Hematopoietic multipotent progenitor cell treated with erythropoietin and hydrocortisone succinate and interleukin-3 and kit ligand, for 15 days (in vitro differentiated cells): ENCODE measurements around the gene ETV7.
"Not testable (repeated sequence)": the region's sequence is repeated elsewhere in the genome, so short reads cannot be mapped to it uniquely, and the experiment has no call there.

Experiments
- DNase-seq: peaks from one replicate; pipeline ENCODE4 v3.0.0-alpha.2; 2015; ENCODE audit warnings: low spot score

Gene ETV7

GRCh38 chr6:36387440-36388303 lies at the start of gene ETV7:
ETV7 (minus strand) TSS chr6:36387669; CDS start chr6:36387541, 128 bp downstream.
- DNase-seq = no peak

- DNase-seq = no peak
These were observed 49.0 kb upstream of the ETV7 start for GRCh38 chr6:36436466-36436865.

- no peak for DNase-seq
These were observed 44.7 kb upstream of the ETV7 start for GRCh38 chr6:36432151-36432671.

- no peak for DNase-seq
These were observed 43.7 kb upstream of the ETV7 start for GRCh38 chr6:36431197-36431596.

GRCh38 chr6:36430351-36430750 lies 42.9 kb upstream of the ETV7 start:
- DNase-seq = no peak

GRCh38 chr6:36428911-36429310 lies 41.4 kb upstream of the ETV7 start:
- DNase-seq = no peak

GRCh38 chr6:36426622-36427021 lies 39.2 kb upstream of the ETV7 start:
- DNase-seq = no peak

- peak; percentile 97 for DNase-seq
These were observed 35.8 kb upstream of the ETV7 start for GRCh38 chr6:36423101-36423824.

- DNase-seq = no peak
These were observed 35.2 kb upstream of the ETV7 start for GRCh38 chr6:36422714-36423100.

- DNase-seq = no peak
These were observed 31.8 kb upstream of the ETV7 start for GRCh38 chr6:36419310-36419709.

- no peak for DNase-seq
These were observed 31.1 kb upstream of the ETV7 start for GRCh38 chr6:36418558-36418957.

GRCh38 chr6:36414481-36414880 lies 27.0 kb upstream of the ETV7 start:
- no peak for DNase-seq

GRCh38 chr6:36413489-36414480 lies 26.3 kb upstream of the ETV7 start:
- DNase-seq = no peak

- DNase-seq = not testable (repeated sequence)
These were observed 22.2 kb upstream of the ETV7 start for GRCh38 chr6:36409718-36410117.

- DNase-seq = no peak
These were observed 16.7 kb upstream of the ETV7 start for GRCh38 chr6:36404164-36404563.

GRCh38 chr6:36402481-36402880 lies 15.0 kb upstream of the ETV7 start:
- DNase-seq = no peak

- no peak for DNase-seq
These were observed 12.5 kb upstream of the ETV7 start for GRCh38 chr6:36399970-36400369.

GRCh38 chr6:36392621-36393020 lies 5.2 kb upstream of the ETV7 start:
- no peak for DNase-seq

GRCh38 chr6:36389353-36389752 lies 1.9 kb upstream of the ETV7 start:
- no peak for DNase-seq

GRCh38 chr6:36386495-36387439 lies 702 bp downstream of the ETV7 start:
- peak; percentile 32 for DNase-seq

GRCh38 chr6:36384095-36384494 lies 3.4 kb downstream of the ETV7 start:
- no peak for DNase-seq
